Activated CD4-positive, alpha-beta memory T cell treated with anti-CD3 and anti-CD28 coated beads for 36 hours (primary cell): ENCODE measurements around the gene SYNGR1. TPM values are rescaled to one million over a fixed set of nuclear protein-coding genes. Genes with fewer than 3 reads are reported as not detected.
"Not testable (repeated sequence)": the region's sequence is repeated elsewhere in the genome, so short reads cannot be mapped to it uniquely, and the experiment has no call there.

Source experiments
- CTCF ChIA-PET: fragments of 350-600 bp; sonication (Branson Sonifier 250); formaldehyde crosslinking; loops from one replicate; lab custom pipeline; 2021; ENCODE audit warnings: antibody characterized with exemption, inconsistent platforms; lab: Charles Lee
- POLR2A ChIA-PET: fragments of 350-600 bp; sonication (Branson Sonifier 250); formaldehyde crosslinking; loops from one replicate; lab custom pipeline; 2021; ENCODE audit warnings: antibody characterized with exemption; lab: Charles Lee
- DNase-seq: peaks from one replicate; pipeline ENCODE4 v3.0.0-alpha.2; 2020
- H3K27ac Mint-ChIP-seq: one replicate; pipeline ENCODE4 v1.8.0; 2021; ENCODE audit warnings: mixed read lengths
- H3K27me3 Mint-ChIP-seq: one replicate; pipeline ENCODE4 v1.8.0; 2021; ENCODE audit warnings: mixed read lengths
- H3K36me3 Mint-ChIP-seq: one replicate; pipeline ENCODE4 v1.8.0; 2021; ENCODE audit warnings: mixed read lengths
- H3K4me1 Mint-ChIP-seq: one replicate; pipeline ENCODE4 v1.8.0; 2021; ENCODE audit warnings: low read depth, mixed read lengths
- H3K4me3 Mint-ChIP-seq: one replicate; pipeline ENCODE4 v1.8.0; 2021; ENCODE audit warnings: mild to moderate bottlenecking, mixed read lengths
- H3K9me3 Mint-ChIP-seq: one replicate; pipeline ENCODE4 v1.8.0; 2021; ENCODE audit warnings: mixed read lengths
- intact Hi-C: fragments of 100-400 bp; cut with micrococcal nuclease; formaldehyde crosslinking; loops from one replicate; pipeline ENCODE4 v1.15.1; 2023
- total RNA-seq, 2 experiments: library from RNA; stranded (reverse); gene quantifications; one replicate each; pipeline ENCODE4 v1.2.3, GENCODE V29; 2021

The SYNGR1 gene
- total RNA-seq, 2 experiments from 2014 or later = not detected

GRCh38 chr22:39401301-39401631, 51.5 kb downstream of the SYNGR1 start:
- H3K4me3 Mint-ChIP-seq = peak overlapping the region; percentile 86
- POLR2A ChIA-PET = interaction anchor here (2.1 kb wide), 1 partner anchor 11 kb away, joined by 8 read pairs; no protein-coding TSS in a partner anchor

GRCh38 chr22:39405346-39406085, 55.7 kb downstream of the SYNGR1 start:
- H3K36me3 Mint-ChIP-seq = peaks cover 20% of the 10 kb centered on the region
- H3K9me3 Mint-ChIP-seq = no peaks in the 10 kb centered on the region
- no peaks in the 10 kb centered on the region for H3K27me3 Mint-ChIP-seq
- ChIA-PET CTCF (interaction anchor here (1.5 kb wide), 1 partner anchor 123 kb away, joined by 5 read pairs; no protein-coding TSS in a partner anchor), POLR2A (interaction anchor here (0.8 kb wide), 1 partner anchor 8 kb away, joined by 3 read pairs; no protein-coding TSS in a partner anchor)
- no peak overlapping the region for H3K27ac Mint-ChIP-seq
- peak; percentile 22 for DNase-seq
- peaks cover 54% of the 10 kb centered on the region for H3K4me1 Mint-ChIP-seq
- intact Hi-C loops = no loop called here
- H3K4me3 Mint-ChIP-seq = no peak overlapping the region

More at GRCh38 chr22:39401301-39401631, 51.5 kb downstream of the SYNGR1 start:
- DNase-seq = no peak
- Mint-ChIP-seq H3K27me3 (no peaks in the 10 kb centered on the region), H3K36me3 (peaks cover 20% of the 10 kb centered on the region), H3K27ac (no peak overlapping the region), H3K9me3 (no peaks in the 10 kb centered on the region), H3K4me1 (peaks cover 33% of the 10 kb centered on the region)
- intact Hi-C loops = no loop called here
- CTCF ChIA-PET = no interaction called here

- Mint-ChIP-seq H3K27me3 (no peaks in the 10 kb centered on the region), H3K27ac (no peak overlapping the region), H3K4me3 (no peak overlapping the region), H3K4me1 (peaks cover 63% of the 10 kb centered on the region), H3K9me3 (no peaks in the 10 kb centered on the region), H3K36me3 (peaks cover 11% of the 10 kb centered on the region)
- ChIA-PET POLR2A (interaction anchor here (0.7 kb wide), 1 partner anchor 9 kb away, joined by 5 read pairs; the partner anchor contains the start of gene TAB1), CTCF (interaction anchor here (2.0 kb wide), 1 partner anchor 9 kb away, joined by 5 read pairs; the partner anchor contains the start of gene TAB1)
- intact Hi-C loops = no loop called here
- DNase-seq = no peak
Measured at GRCh38 chr22:39408173-39408572, 58.4 kb downstream of the SYNGR1 start.

- ChIA-PET CTCF (interaction anchor here (2.0 kb wide), 1 partner anchor 9 kb away, joined by 5 read pairs; the partner anchor contains the start of gene TAB1), POLR2A (no interaction called here)
- H3K36me3 Mint-ChIP-seq = peaks cover 9% of the 10 kb centered on the region
- no peak overlapping the region for H3K4me3 Mint-ChIP-seq
- H3K27ac Mint-ChIP-seq = no peak overlapping the region
- intact Hi-C loops = no loop called here
- no peaks in the 10 kb centered on the region for H3K27me3 Mint-ChIP-seq
- H3K4me1 Mint-ChIP-seq = peaks cover 68% of the 10 kb centered on the region
- no peaks in the 10 kb centered on the region for H3K9me3 Mint-ChIP-seq
- DNase-seq = no peak
Measured at GRCh38 chr22:39408807-39409206, 59.0 kb downstream of the SYNGR1 start.

GRCh38 chr22:39409516-39410029, 59.8 kb downstream of the SYNGR1 start:
- DNase-seq = no peak
- Mint-ChIP-seq H3K27ac (no peak overlapping the region), H3K36me3 (peaks cover 9% of the 10 kb centered on the region), H3K4me1 (peaks cover 73% of the 10 kb centered on the region), H3K4me3 (no peak overlapping the region), H3K9me3 (no peaks in the 10 kb centered on the region), H3K27me3 (no peaks in the 10 kb centered on the region)
- ChIA-PET POLR2A (no interaction called here), CTCF (interaction anchor here (0.6 to 2.0 kb wide), 2 partner anchors 10 to 99 kb away, joined by 5 read pairs; partner anchors contain the start of gene TAB1)
- intact Hi-C loops = no loop called here

- Mint-ChIP-seq H3K36me3 (peaks cover 5% of the 10 kb centered on the region), H3K4me1 (peaks cover 68% of the 10 kb centered on the region), H3K27me3 (no peaks in the 10 kb centered on the region), H3K4me3 (no peak overlapping the region), H3K27ac (no peak overlapping the region), H3K9me3 (no peaks in the 10 kb centered on the region)
- intact Hi-C loops = no loop called here
- CTCF ChIA-PET = interaction anchor here (0.6 to 1.4 kb wide), 5 partner anchors 11 to 119 kb away, joined by 3 to 12 read pairs (median 4); partner anchors contain the start of genes MIEF1 and TAB1
- POLR2A ChIA-PET = no interaction called here
- DNase-seq = no peak
Measured at GRCh38 chr22:39410264-39410663, 60.5 kb downstream of the SYNGR1 start.

GRCh38 chr22:39411828-39412365, 62.1 kb downstream of the SYNGR1 start:
- intact Hi-C loops, DNase-seq, H3K36me3 Mint-ChIP-seq, H3K27me3 Mint-ChIP-seq, H3K9me3 Mint-ChIP-seq, H3K4me3 Mint-ChIP-seq: not testable (repeated sequence)
- ChIA-PET POLR2A (interaction anchor here (1.1 to 2.9 kb wide), 2 partner anchors 12 to 92 kb away, joined by 3 to 8 read pairs; partner anchors contain the start of gene TAB1), CTCF (interaction anchor here (0.6 to 2.2 kb wide), 3 partner anchors 12 to 90 kb away, joined by 3 to 6 read pairs (median 3); partner anchors contain the start of genes MIEF1 and TAB1)
- Mint-ChIP-seq H3K27ac (peak overlapping the region; percentile 50), H3K4me1 (peaks cover 61% of the 10 kb centered on the region)

- H3K9me3 Mint-ChIP-seq, intact Hi-C loops, DNase-seq, H3K27me3 Mint-ChIP-seq, H3K4me3 Mint-ChIP-seq, H3K36me3 Mint-ChIP-seq: not testable (repeated sequence)
- H3K27ac Mint-ChIP-seq = peak overlapping the region; percentile 33
- peaks cover 53% of the 10 kb centered on the region for H3K4me1 Mint-ChIP-seq
- POLR2A ChIA-PET = interaction anchor here (1.0 to 2.9 kb wide), 2 partner anchors 8 to 13 kb away, joined by 3 to 8 read pairs; partner anchors contain the start of gene TAB1
- CTCF ChIA-PET = interaction anchor here (2.2 kb wide), 1 partner anchor 13 kb away, joined by 6 read pairs; the partner anchor contains the start of gene TAB1
Measured at GRCh38 chr22:39413204-39413603, 63.4 kb downstream of the SYNGR1 start.

GRCh38 chr22:39414377-39414776, 64.6 kb downstream of the SYNGR1 start:
- intact Hi-C loops = no loop called here
- Mint-ChIP-seq H3K27ac (no peak overlapping the region), H3K36me3 (peaks cover 16% of the 10 kb centered on the region), H3K4me3 (no peak overlapping the region), H3K27me3 (no peaks in the 10 kb centered on the region), H3K4me1 (peaks cover 42% of the 10 kb centered on the region), H3K9me3 (no peaks in the 10 kb centered on the region)
- ChIA-PET POLR2A (no interaction called here), CTCF (interaction anchor here (0.7 kb wide), 1 partner anchor 71 kb away, joined by 3 read pairs; no protein-coding TSS in a partner anchor)
- no peak for DNase-seq

- DNase-seq = no peak
- intact Hi-C loops = no loop called here
- Mint-ChIP-seq H3K27ac (no peak overlapping the region), H3K36me3 (peaks cover 21% of the 10 kb centered on the region), H3K4me3 (no peak overlapping the region), H3K27me3 (no peaks in the 10 kb centered on the region), H3K9me3 (no peaks in the 10 kb centered on the region), H3K4me1 (peaks cover 38% of the 10 kb centered on the region)
- CTCF ChIA-PET = no interaction called here
- POLR2A ChIA-PET = no interaction called here
Measured at GRCh38 chr22:39414886-39415285, 65.1 kb downstream of the SYNGR1 start.

- intact Hi-C loops = no loop called here
- Mint-ChIP-seq H3K36me3 (peaks cover 23% of the 10 kb centered on the region), H3K4me1 (peaks cover 38% of the 10 kb centered on the region), H3K4me3 (no peak overlapping the region), H3K27me3 (no peaks in the 10 kb centered on the region), H3K9me3 (no peaks in the 10 kb centered on the region), H3K27ac (no peak overlapping the region)
- ChIA-PET POLR2A (no interaction called here), CTCF (no interaction called here)
- no peak for DNase-seq
Measured at GRCh38 chr22:39415506-39415905, 65.7 kb downstream of the SYNGR1 start.

GRCh38 chr22:39416319-39416718, 66.5 kb downstream of the SYNGR1 start:
- Mint-ChIP-seq H3K36me3 (peaks cover 27% of the 10 kb centered on the region), H3K27me3 (no peaks in the 10 kb centered on the region), H3K27ac (no peak overlapping the region), H3K4me1 (peaks cover 31% of the 10 kb centered on the region), H3K9me3 (no peaks in the 10 kb centered on the region), H3K4me3 (no peak overlapping the region)
- ChIA-PET POLR2A (no interaction called here), CTCF (no interaction called here)
- no peak for DNase-seq
- intact Hi-C loops = no loop called here
